Osteoblast (primary cell): Measurements from ENCODE around the gene ACKR1. TPM values are rescaled to one million over a fixed set of nuclear protein-coding genes. Genes with fewer than 3 reads are reported as not detected.

Source experiments
- DNase-seq: peaks from one replicate; pipeline ENCODE4 v3.0.0; 2011; ENCODE audit warnings: low spot score, mixed read lengths; ENCODE audit not compliant: insufficient read length; ENCODE audit errors: missing footprints
- H2AFZ ChIP-seq: 2 replicates; pipeline ENCODE4 v1.6.0; 2011; ENCODE audit warnings: mild to moderate bottlenecking, low read length
- H3K27ac ChIP-seq: 2 replicates; pipeline ENCODE4 v1.5.1; 2011; ENCODE audit warnings: mild to moderate bottlenecking, low read depth, low read length, moderate library complexity
- H3K27me3 ChIP-seq: 2 replicates; pipeline ENCODE4 v1.6.0; 2012; ENCODE audit warnings: mild to moderate bottlenecking, control low read depth, inconsistent platforms, low read length, moderate library complexity; ENCODE audit not compliant: insufficient read depth
- H3K36me3 ChIP-seq: 2 replicates; pipeline ENCODE4 v1.5.1; 2011; ENCODE audit warnings: mild to moderate bottlenecking, low read length, control low read depth, moderate library complexity; ENCODE audit not compliant: insufficient read depth
- H3K4me1 ChIP-seq: 2 replicates; pipeline ENCODE4 v1.5.1; 2011; ENCODE audit warnings: mild to moderate bottlenecking, low read length, control low read depth, moderate library complexity; ENCODE audit not compliant: insufficient read depth
- H3K4me2 ChIP-seq: 2 replicates; pipeline ENCODE4 v1.6.0; 2011; ENCODE audit warnings: mild to moderate bottlenecking, low read length; ENCODE audit not compliant: insufficient read depth
- H3K4me3 ChIP-seq: fragments of 200-600 bp; sonication (generic); 3 replicates; pipeline ENCODE4 v1.5.1; 2012; ENCODE audit warnings: mild to moderate bottlenecking, low read length, inconsistent platforms; ENCODE audit not compliant: insufficient read depth
- H3K79me2 ChIP-seq: 2 replicates; pipeline ENCODE4 v1.6.0; 2012; ENCODE audit warnings: mild to moderate bottlenecking, low read length, control low read depth, inconsistent platforms; ENCODE audit not compliant: insufficient read depth
- H3K9me3 ChIP-seq: 2 replicates; pipeline ENCODE4 v1.5.1; 2011; ENCODE audit warnings: low read depth, low read length, control low read depth
- H4K20me1 ChIP-seq: 2 replicates; pipeline ENCODE4 v1.6.0; 2012; ENCODE audit warnings: mild to moderate bottlenecking, low read length, control low read depth; ENCODE audit not compliant: insufficient read depth
- CTCF ChIP-seq: IDR thresholded peaks from 2 replicates; pipeline ENCODE4 v1.5.1; 2011; ENCODE audit warnings: mild to moderate bottlenecking, low read depth, low read length, moderate library complexity; ENCODE audit errors: extremely low read depth
- small RNA-seq: library from RNA; depleted of rRNA; stranded (forward); fragments of <200 nt; gene quantifications from one replicate; pipeline ENCODE3, GENCODE V24; 2012
- total RNA-seq: library from RNA; depleted of rRNA; stranded (reverse); fragments of >200 nt; gene quantifications from 2 replicates; pipeline ENCODE4 v1.2.3, GENCODE V29; 2012

The ACKR1 gene
- total RNA-seq, 1 donor: not detected

GRCh38 chr1:159248311-159248710 is 43.6 kb downstream of the ACKR1 start:
- no peak for TF ChIP-seq CTCF
- Histone ChIP-seq H3K27ac (no peak overlapping the region), H3K4me2 (no peak overlapping the region)

GRCh38 chr1:159250638-159251216 is 46.1 kb downstream of the ACKR1 start:
- TF ChIP-seq CTCF: peak; percentile 13
- H3K36me3 ChIP-seq: no peaks in the 10 kb centered on the region
- DNase-seq: peak; percentile 10
- H3K27me3 ChIP-seq: no peaks in the 10 kb centered on the region
- H3K27ac ChIP-seq: no peak overlapping the region
- H3K4me1 ChIP-seq: no peaks in the 10 kb centered on the region
- H3K79me2 ChIP-seq: no peaks in the 10 kb centered on the region
- no peaks in the 10 kb centered on the region for H4K20me1 ChIP-seq
- no peak overlapping the region for H3K4me2 ChIP-seq
- H3K4me3 ChIP-seq: no peak overlapping the region
- H2AFZ ChIP-seq: no peak overlapping the region
- no peaks in the 10 kb centered on the region for H3K9me3 ChIP-seq

More at GRCh38 chr1:159248311-159248710, 43.6 kb downstream of the ACKR1 start:
- DNase-seq: no peak
- Histone ChIP-seq H3K36me3 (no peaks in the 10 kb centered on the region), H4K20me1 (no peaks in the 10 kb centered on the region), H3K9me3 (no peaks in the 10 kb centered on the region), H2AFZ (no peak overlapping the region), H3K27me3 (no peaks in the 10 kb centered on the region), H3K79me2 (no peaks in the 10 kb centered on the region), H3K4me1 (no peaks in the 10 kb centered on the region), H3K4me3 (no peak overlapping the region)

Small RNA genes within 50 kb of the gene (small RNA-seq; reads per million reads assigned to genes)
- not detected for gene RNA5SP60

Other genes starting within 250 kb of the ACKR1 start
- 129 and 171 TPM in 2 replicates for gene IFI16, start 195.0 kb upstream of the ACKR1 start, total RNA-seq
- 0.59 and 0.72 TPM in 2 replicates for gene AIM2, start 128.1 kb upstream of the ACKR1 start, total RNA-seq
- gene CADM3, start 33.3 kb upstream of the ACKR1 start, total RNA-seq: under 0.01 TPM in 1 of 2 replicates, not detected in the other
- not detected in 2 replicates for gene FCER1A, start 97.5 kb downstream of the ACKR1 start, total RNA-seq
- not detected in 2 replicates for gene OR10J4, start 227.3 kb downstream of the ACKR1 start, total RNA-seq
- gene OR10J1, start 234.8 kb downstream of the ACKR1 start, total RNA-seq: not detected in 2 replicates